Hematopoietic multipotent progenitor cell treated with erythropoietin and hydrocortisone succinate and interleukin-3 and kit ligand, for 6 days (in vitro differentiated cells): ENCODE measurements around the gene EGFL7.
"Not testable (repeated sequence)": the region's sequence is repeated elsewhere in the genome, so short reads cannot be mapped to it uniquely, and the experiment has no call there.

Source experiments
- DNase-seq: peaks from one replicate; pipeline ENCODE4 v3.0.0-alpha.2; 2015

EGFL7 gene

GRCh38 chr9:136701668-136702053 is 38.9 kb downstream of the EGFL7 start:
- DNase-seq, result no peak

DNA sequence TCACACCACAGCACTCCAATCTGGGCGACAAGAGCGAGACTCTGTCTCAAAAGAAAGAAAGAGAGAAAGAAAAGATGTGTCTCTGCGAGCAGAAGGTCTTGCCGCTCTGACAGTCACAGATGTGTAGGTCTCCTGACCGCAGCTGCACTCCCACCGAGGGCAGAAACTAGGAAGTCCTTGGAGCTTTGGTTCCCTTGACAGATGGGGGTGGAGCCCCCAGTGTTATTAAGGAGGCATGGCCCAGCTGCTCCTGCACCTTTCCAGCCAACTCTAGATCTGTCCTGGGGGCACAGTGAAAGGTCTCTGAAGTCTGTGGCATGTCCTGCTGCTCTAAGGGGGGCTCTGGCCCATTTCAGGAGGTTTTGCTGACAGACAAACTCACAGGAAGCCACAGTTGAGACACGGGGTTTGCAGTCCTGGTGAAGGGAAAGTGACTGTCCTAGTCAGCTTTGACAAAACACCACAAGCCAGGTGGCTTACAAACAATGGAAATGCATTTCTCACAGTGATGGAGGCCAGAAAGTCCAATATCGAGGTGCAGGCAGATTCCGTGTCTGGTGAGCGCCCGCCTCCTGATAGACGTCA is 40.7 kb downstream of the EGFL7 start:
- peak; percentile 68 for DNase-seq

DNA sequence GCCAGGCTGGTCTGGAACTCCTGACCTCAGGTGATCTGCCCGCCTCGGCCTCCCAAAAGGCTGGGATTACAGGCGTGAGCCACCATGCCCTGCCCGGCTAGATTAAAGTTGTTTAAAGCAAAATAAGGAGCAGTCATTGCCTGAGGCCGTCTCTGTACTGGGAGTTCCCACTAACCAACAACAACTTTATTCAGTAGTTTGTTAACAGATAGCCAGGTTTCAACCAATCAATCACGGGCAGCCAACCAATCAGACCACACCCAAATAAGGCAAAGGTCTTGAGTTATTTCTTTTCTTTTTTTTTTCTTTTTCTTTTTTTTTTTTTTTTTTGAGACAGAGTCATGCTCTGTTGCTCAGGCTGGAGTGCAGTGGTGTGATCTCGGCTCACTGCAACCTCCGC is 42.0 kb downstream of the EGFL7 start:
- DNase-seq, result not testable (repeated sequence)

- DNase-seq, result no peak
These were observed 42.8 kb downstream of the EGFL7 start for GRCh38 chr9:136705564-136705963.

DNA sequence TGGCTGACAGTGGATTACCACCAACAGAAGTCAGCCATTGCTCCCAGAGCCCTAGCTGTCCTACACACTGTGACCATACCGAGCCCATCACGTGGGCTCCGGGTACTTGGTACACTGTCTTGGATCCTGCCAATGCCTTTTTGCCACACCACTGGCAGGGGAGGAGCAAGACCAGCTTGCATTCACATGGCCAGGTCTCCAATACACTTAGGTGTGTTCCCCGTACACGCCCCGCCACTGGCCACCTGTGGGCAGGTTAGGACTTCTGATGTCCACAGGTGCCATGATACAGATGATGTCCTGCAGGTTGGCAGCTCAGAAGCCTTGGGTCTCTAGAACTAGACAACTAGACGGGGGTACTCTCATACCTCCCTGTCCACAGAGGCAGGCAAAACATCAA is 44.3 kb downstream of the EGFL7 start:
- DNase-seq, result no peak

DNA sequence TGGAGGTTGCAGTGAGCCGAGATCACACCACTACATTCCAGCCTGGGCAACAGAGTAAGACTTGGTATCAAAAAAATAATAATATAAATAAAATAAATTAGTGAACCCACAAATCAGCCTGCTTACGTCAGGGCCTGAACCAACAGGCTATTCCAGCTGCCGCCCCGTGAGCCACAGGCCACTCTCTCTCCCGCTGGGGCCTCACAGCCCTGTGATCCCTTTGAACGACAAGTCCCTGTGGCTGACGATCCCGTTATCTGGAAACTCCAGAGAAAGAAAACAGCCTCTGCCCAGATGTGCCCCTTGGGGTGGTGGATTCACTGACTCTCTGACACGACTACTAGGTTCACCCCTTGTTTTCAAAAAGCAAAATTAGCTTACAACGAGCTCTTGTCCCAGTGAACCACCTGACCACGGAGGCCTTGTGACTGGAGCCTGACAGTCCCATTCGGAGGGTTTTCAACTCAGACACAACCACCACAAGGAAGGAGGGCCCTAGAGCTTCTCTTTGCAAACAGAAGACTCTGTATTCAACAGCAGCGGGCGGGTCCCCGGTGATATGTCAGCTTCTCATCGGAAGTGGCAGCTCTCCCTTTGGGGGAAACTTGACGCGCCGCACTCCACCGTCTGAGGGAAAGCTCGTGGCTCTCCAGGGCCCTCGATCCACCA is 45.3 kb downstream of the EGFL7 start:
- DNase-seq, result no peak

DNA sequence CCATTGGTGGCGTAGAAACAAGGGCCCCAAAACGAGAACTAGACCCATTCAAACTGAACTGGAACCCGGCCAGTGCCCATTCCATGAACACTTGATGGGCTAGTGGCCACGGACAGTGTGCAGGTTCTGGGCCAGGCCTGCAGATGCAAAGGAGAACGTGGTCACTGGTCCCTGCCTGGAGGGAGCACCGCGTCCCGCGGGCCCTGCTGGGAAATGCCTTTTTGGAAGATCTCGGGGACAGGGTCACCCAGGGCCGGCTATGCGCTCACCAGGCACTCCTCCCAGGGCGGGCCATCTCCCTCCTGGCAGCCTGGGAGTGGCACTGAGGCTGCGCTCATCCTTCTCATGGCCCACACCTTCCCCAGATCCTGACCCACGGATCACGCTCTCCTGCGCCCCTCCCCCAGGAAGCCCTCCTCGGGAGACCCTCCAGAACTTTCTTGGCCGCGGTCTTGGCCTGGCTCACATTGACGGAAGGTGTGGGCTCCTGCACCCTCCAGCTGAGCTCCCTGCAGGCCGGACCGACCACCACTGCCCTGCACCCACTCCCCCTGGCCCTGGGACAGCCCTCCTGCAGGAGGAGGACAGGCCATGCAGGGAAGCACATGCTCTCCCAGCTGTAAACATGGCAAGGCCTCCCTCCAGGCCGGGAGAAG is 46.9 kb downstream of the EGFL7 start:
- DNase-seq, result no peak

DNA sequence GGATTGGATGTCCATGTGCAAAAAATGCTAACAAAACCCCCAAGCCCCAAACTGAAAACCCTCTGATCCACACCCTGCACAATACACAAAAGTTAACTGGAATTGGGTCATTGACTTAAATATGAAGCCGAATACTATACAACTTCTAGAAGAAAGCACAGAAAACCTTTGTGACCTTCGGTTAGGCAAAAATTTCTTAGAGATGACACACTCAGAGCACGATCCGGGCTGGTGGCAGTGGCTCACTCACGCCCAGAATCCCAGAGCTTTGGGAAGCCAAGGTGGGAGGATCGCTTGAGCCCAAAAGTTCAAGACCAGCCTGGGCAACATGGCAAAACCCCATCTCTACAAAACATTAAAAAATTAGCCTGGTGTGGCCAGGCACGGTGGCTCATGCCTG is 47.8 kb downstream of the EGFL7 start:
- no peak for DNase-seq

DNA sequence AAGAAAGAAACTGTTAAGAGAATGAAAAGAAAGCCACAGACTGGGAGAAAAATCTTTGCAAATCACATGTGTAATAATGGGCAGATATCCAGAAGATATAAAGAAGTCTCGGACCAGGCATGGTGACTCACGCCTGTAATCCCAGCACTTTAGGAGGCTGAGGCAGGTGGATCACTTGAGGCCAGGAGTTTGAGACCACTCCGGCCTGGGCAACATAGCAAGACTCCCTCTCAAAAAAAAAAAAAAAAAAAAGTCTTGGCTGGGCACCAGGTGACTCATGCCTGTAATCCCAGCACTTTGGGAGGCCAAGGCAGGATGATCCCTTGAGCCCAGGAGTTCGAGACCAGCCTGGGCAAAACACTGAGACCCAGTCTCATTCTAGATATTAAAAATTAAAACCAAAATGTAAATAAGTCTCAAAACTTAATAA is 48.5 kb downstream of the EGFL7 start:
- DNase-seq, result not testable (repeated sequence)

DNA sequence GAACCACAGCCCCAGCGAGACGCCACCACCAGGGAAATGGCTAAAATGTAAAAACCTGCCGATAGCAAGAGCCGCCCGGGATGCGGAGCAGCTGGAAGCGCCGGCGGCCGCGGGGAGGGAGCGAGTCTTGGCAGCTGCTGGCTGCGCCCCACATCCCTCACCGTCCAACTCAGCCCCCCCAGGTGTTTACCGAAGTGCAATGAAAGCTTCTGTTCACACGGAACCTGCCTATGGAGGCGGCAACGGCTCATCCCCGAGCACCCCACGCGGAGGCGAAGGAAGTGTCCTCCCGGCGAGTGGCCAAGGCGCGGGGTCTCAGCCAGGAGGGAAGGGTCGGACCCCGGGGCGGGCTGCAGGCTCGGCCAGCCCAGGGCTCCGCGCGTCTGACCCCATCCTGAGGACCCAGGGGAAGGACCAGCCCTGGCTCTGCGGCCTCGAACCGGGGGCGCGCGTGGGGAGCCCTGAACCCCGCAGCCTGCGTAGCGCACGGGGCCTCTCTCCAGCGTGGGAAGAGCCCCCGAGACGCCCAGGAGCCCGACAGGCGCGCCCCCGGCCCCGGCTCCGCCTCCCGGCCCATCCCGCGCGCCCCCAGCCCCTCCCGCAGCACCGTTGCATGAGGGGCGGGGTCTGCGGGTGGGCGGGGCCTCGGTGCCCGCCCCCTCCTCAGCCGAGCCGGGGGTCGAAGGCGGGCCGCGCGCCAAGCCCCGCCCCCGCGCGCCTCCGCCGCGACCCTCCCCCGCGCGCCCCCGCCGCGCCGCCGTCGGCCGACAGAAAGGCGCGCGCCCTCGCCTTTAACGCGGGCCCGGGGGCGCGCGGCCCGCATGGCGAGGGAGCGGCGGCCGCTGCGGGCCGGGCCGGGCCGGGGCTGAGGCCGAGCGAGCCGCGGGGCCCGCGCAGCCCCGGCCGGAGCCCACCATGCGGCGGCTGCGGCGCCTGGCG is 49.3 kb downstream of the EGFL7 start, which contains the start of gene DIPK1B:
DIPK1B (plus strand) TSS at position 822 of the 939 bp plus-strand sequence; CDS start at position 916, 94 bp downstream.
- no peak for DNase-seq

- DNase-seq, result no peak
These were observed 50.2 kb downstream of the EGFL7 start for GRCh38 chr9:136712690-136713544.

GRCh38 chr9:136713550-136713949 is 50.8 kb downstream of the EGFL7 start:
- DNase-seq, result peak; percentile 65

- peak; percentile 74 for DNase-seq
These were observed 51.6 kb downstream of the EGFL7 start for GRCh38 chr9:136714096-136714892.

DNA sequence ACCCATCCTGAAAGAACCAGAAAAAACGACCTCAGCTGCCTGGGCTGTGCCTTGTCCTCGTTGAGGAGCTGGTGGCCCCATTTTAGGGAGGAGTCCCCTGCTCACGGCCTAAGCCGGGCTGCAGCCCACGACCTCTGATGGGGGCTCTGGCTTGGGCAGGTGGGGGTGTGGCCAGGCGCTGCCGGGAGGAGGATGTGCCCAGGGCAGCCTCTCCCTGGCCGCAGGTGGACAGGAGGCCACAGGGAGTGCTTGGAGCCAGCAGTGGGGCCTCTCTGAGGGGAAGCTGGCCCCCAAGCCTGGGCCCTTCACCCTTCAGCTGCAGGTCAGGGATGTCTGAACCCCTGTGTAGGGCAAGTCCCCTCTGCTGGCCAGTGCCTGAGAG is 52.2 kb downstream of the EGFL7 start:
- no peak for DNase-seq

- DNase-seq, result no peak
These were observed 54.7 kb downstream of the EGFL7 start for GRCh38 chr9:136717399-136717798.

- DNase-seq, result no peak
These were observed 55.9 kb downstream of the EGFL7 start for GRCh38 chr9:136718345-136719194.

DNA sequence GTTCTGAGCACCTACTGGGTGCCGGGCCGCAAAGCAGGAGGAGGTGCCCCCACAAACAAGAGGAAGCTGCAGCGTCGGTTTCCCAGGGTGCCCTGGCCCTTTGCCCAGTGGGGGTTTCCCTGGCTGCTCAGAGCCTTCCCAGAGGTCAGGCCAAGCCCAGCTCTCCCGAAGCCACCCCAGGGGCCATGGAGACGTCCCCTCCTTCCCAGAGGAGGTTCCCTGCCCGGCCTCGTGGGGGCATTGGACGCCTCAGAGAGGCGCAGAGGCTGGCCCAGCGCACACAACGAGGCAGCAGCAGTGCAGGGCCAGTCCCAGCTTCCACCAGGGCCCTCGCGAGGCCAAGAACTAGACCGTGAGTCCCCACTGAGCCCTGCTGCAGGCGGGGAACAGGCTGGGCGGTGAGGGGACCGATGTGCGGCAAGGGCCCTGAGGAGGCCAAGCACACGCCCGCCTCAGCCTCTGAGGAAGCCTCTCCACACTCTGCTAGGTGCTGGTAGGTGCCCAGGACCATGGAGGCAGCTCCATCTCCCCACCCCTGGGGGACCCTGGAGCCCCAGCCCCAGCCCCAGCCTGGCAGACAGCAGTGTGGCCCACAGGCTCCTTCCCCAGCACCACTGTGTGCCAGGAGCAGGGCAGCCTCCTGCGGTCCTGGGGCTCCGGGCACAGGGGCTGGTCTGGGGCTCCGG is 56.6 kb downstream of the EGFL7 start:
- DNase-seq, result peak; percentile 53

- no peak for DNase-seq
These were observed 57.7 kb downstream of the EGFL7 start for GRCh38 chr9:136720251-136720897.

- no peak for DNase-seq
These were observed 58.2 kb downstream of the EGFL7 start for GRCh38 chr9:136720898-136721338.
